A673 (cell line): ENCODE data around the gene GLIS2.

Source experiments
- CTCF ChIP-seq: fragments of 300-800, 200-600 bp; sonication (generic); conservative IDR thresholded peaks from 2 replicates; pipeline ENCODE4 v1.5.1; 2017; ENCODE audit warnings: low read depth, mild to moderate bottlenecking, antibody characterized with exemption, low read length, moderate library complexity, mixed read lengths
- EZH2 ChIP-seq: fragments of 200-600 bp; sonication (generic); IDR thresholded peaks from 2 replicates; pipeline ENCODE4 v1.6.1; 2017; ENCODE audit warnings: borderline replicate concordance, low read depth, mild to moderate bottlenecking, mixed read lengths, antibody characterized with exemption, low read length; ENCODE audit not compliant: poor library complexity, severe bottlenecking

GRCh38 chr16:4361944-4362311, 46.1 kb downstream of the GLIS2 start:
- TF ChIP-seq EZH2 = no peak
- no peak for TF ChIP-seq CTCF
